ENCODE data around the gene NHP2. TPM values are rescaled to one million over a fixed set of nuclear protein-coding genes. Genes with fewer than 3 reads are reported as not detected.

The NHP2 gene
- total and polyA plus RNA-seq, 4 donors, result 64.7 to 199 (median 132) TPM

GRCh38 chr5:178187014-178187413 lies 33.3 kb upstream of the NHP2 start, which contains the start of gene GMCL2:
GMCL2 (minus strand) TSS chr5:178187371; CDS start chr5:178187299, 72 bp downstream.
- H3K36me3 ChIP-seq (ENCODE audit: control insufficient read depth in 4 of 4, insufficient read depth in 4 of 4, low read length in 4 of 4), result no peaks in the 10 kb centered on the region
- no peak within 1 kb of the TSS for H3K27ac ChIP-seq (ENCODE audit: low read depth in 1 of 2, low read length in 1 of 2)
- DNase-seq (no peak), ATAC-seq (ENCODE audit: insufficient read depth, low FRiP score) (no peak)
- no peak within 1 kb of the TSS for H3K9ac ChIP-seq (ENCODE audit: insufficient read depth in 1 of 2, low read length in 2 of 2)
- H3K27me3 ChIP-seq (ENCODE audit: control insufficient read depth in 3 of 3, insufficient read depth in 3 of 3, low read length in 2 of 3), result no peaks in the 10 kb centered on the region
- no peak within 1 kb of the TSS for H3K4me3 ChIP-seq
- H3K4me1 ChIP-seq (ENCODE audit: control insufficient read depth in 5 of 5, insufficient read depth in 5 of 5, low read length in 5 of 5), result no peaks in the 10 kb centered on the region
- 78 to 92% methylated on average over 27 of the region's 27 CpGs for WGBS, 2 donors
- no peaks in the 10 kb centered on the region for H3K9me3 ChIP-seq (ENCODE audit: control insufficient read depth in 4 of 4, insufficient read depth in 3 of 4, low read length in 3 of 4)
- TF ChIP-seq CTCF (IDR thresholded peaks at IDR 0.05; ENCODE audit: control extremely low read depth, extremely low read depth), result no peak

DNA sequence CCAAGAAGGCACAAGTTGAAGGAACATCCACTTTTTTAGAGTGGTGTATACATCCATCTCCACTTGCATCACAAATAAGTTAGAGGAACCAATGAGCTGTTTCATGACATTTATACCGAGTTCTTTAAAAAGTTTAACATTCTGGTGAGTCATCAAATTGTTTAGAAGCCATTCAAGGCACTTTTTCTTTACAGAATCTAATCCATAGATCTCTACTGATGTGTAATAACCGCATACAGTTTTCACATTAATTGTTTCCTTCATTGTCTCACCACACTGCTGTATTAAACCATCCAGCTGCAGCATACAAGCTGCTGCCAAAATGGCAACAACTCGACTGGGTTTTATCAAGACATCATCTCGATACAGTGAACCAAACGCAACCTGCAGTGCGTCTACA lies 32.7 kb upstream of the NHP2 start:
- 65 to 66% methylated on average over 6 of the region's 6 CpGs for WGBS, 2 donors
- ATAC-seq (ENCODE audit: insufficient read depth, low FRiP score) (no peak), DNase-seq (peak in 1 of 3 donors; percentile 35)
- no peaks in the 10 kb centered on the region for H3K9me3 ChIP-seq (ENCODE audit: control insufficient read depth in 4 of 4, insufficient read depth in 3 of 4, low read length in 3 of 4)
- no peak for TF ChIP-seq CTCF (IDR thresholded peaks at IDR 0.05; ENCODE audit: control extremely low read depth, extremely low read depth)
- no peak overlapping the region for H3K27ac ChIP-seq (ENCODE audit: low read depth in 1 of 2, low read length in 1 of 2)
- no peaks in the 10 kb centered on the region for H3K36me3 ChIP-seq (ENCODE audit: control insufficient read depth in 4 of 4, insufficient read depth in 4 of 4, low read length in 4 of 4)
- H3K4me1 ChIP-seq (ENCODE audit: control insufficient read depth in 5 of 5, insufficient read depth in 5 of 5, low read length in 5 of 5), result no peaks in the 10 kb centered on the region
- no peaks in the 10 kb centered on the region for H3K27me3 ChIP-seq (ENCODE audit: control insufficient read depth in 3 of 3, insufficient read depth in 3 of 3, low read length in 2 of 3)
- no peak overlapping the region for H3K9ac ChIP-seq (ENCODE audit: insufficient read depth in 1 of 2, low read length in 2 of 2)
- no peak overlapping the region for H3K4me3 ChIP-seq

GRCh38 chr5:178182158-178182876 lies 28.6 kb upstream of the NHP2 start:
- Histone ChIP-seq H3K27me3 (ENCODE audit: control insufficient read depth in 3 of 3, insufficient read depth in 3 of 3, low read length in 2 of 3) (no peaks in the 10 kb centered on the region), H3K36me3 (ENCODE audit: control insufficient read depth in 4 of 4, insufficient read depth in 4 of 4, low read length in 4 of 4) (no peaks in the 10 kb centered on the region), H3K27ac (ENCODE audit: low read depth in 1 of 2, low read length in 1 of 2) (no peak overlapping the region), H3K4me1 (ENCODE audit: control insufficient read depth in 5 of 5, insufficient read depth in 5 of 5, low read length in 5 of 5) (no peaks in the 10 kb centered on the region), H3K9ac (ENCODE audit: insufficient read depth in 1 of 2, low read length in 2 of 2) (no peak overlapping the region), H3K4me3 (no peak overlapping the region), H3K9me3 (ENCODE audit: control insufficient read depth in 4 of 4, insufficient read depth in 3 of 4, low read length in 3 of 4) (peaks cover 0 to 2% (median 0%) of the 10 kb centered on the region in 4 donors)
- ATAC-seq (ENCODE audit: insufficient read depth, low FRiP score), result no peak
- no peak for TF ChIP-seq CTCF (IDR thresholded peaks at IDR 0.05; ENCODE audit: control extremely low read depth, extremely low read depth)
- DNase-seq, result no peak
- 19 to 39% methylated on average over 4 of the region's 4 CpGs for WGBS, 2 donors
